GM18519 (cell line): ENCODE measurements around the gene CLEC10A.

Experiments
- ATAC-seq: cut with Tn5 transposase; IDR thresholded peaks from one replicate; pipeline ENCODE4 v1.9.1; 2021; ENCODE audit warnings: mild to moderate bottlenecking, moderate library complexity; ENCODE audit not compliant: unreplicated experiment, low FRiP score

The CLEC10A gene

GRCh38 chr17:7042501-7043181, 37.4 kb downstream of the CLEC10A start:
- no peak for ATAC-seq

- no peak for ATAC-seq
Observed at GRCh38 chr17:7041607-7042500, 38.2 kb downstream of the CLEC10A start.

GRCh38 chr17:7039832-7040231, 40.2 kb downstream of the CLEC10A start:
- ATAC-seq, result no peak

- ATAC-seq, result no peak
Observed at GRCh38 chr17:7038025-7038862, 41.8 kb downstream of the CLEC10A start.

GRCh38 chr17:7035591-7036368, 44.3 kb downstream of the CLEC10A start, which contains the start of gene SLC16A13:
Gene SLC16A13, plus strand, starts transcription at chr17:7036015. Its CDS starts 368 bp downstream, at chr17:7036383.
- peak; percentile 53 for ATAC-seq

GRCh38 chr17:7034955-7035590, 45.0 kb downstream of the CLEC10A start:
- ATAC-seq, result no peak

GRCh38 chr17:7029659-7030058, 50.4 kb downstream of the CLEC10A start:
- ATAC-seq, result no peak

- ATAC-seq, result no peak
Observed at GRCh38 chr17:7029096-7029495, 51.0 kb downstream of the CLEC10A start.

- no peak for ATAC-seq
Observed at GRCh38 chr17:7027335-7027734, 52.7 kb downstream of the CLEC10A start.

- ATAC-seq, result no peak
Observed at GRCh38 chr17:7026471-7027115, 53.5 kb downstream of the CLEC10A start.

GRCh38 chr17:7025245-7025644, 54.8 kb downstream of the CLEC10A start:
- ATAC-seq, result no peak
